Measurements from ENCODE around the gene FBXW11.

- TF ChIP-seq CTCF (IDR thresholded peaks at IDR 0.05) (no peak), POLR2A (IDR thresholded peaks at IDR 0.05) (no peak)
These were observed 13.6 kb downstream of the FBXW11 start for GRCh38 chr5:171992813-171993212.
